ENCODE measurements around the gene OLFM4. TPM values are rescaled to one million over a fixed set of nuclear protein-coding genes. Genes with fewer than 3 reads are reported as not detected.

OLFM4 gene
- polyA plus RNA-seq, 1 donor, result 1.0 TPM

DNA sequence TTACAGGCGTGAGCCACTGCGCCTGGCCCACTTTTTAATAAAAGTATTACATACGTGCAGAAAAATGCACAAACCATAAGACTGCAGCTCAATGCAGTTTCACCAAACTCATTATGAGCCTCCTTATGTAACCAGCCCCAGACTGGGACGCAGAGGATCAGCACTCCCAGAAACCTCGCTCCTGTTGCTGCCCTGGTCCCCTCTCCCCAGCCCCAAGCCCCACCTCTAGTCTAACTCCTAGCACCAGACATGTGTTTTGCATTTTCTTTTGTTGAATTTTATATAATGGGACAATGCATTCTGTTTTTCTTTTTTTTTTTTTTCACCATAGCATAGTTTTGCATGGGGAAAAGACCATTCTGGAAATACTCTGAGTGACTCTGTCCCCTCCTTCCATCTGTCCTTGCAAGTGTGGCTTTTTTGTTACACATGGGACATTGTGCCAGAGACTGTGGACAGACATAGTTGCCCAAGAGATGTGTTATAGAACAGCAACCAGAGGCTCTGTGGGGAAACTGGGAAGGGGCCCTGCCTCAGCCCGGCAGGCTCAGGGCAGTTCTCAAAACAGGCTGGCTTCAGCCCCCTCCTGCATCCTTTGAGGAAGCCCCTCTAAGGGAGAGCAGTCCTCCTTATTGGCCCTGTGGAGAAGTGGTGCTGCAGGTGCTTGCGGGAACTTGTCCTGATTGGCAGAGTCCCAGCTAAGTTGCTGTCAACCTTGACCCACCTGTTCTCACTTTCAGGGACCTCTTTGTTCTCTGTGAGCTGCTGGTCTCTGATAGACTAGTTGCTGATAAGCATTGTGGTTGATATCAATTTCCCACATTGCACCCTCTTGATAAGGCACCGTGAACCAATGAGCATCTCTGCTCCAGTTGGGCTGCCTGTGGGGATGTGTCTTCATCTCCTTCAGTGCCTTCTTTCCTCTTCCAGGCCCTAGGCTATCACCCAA is 13.8 kb upstream of the OLFM4 start:
- no peak for DNase-seq

DNA sequence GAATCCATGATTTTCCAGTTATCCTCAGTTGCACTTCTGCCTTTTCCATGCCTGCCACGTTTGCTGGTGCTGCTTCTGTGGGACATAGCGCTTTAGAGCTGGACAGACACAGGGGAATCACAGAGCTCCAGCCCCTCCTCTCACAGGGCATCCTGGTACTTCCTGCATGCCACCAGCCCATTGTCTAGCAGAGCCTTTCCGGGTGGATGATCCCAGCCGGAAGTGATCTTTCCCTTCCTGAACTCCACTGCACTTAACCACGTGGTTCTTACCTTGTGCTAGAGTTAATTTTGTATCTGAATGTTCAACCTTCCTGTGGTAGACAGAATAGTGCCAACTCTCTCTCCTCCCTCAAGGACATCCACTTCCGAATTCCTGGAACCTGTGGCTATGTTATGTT is 12.6 kb upstream of the OLFM4 start:
- no peak for DNase-seq

DNA sequence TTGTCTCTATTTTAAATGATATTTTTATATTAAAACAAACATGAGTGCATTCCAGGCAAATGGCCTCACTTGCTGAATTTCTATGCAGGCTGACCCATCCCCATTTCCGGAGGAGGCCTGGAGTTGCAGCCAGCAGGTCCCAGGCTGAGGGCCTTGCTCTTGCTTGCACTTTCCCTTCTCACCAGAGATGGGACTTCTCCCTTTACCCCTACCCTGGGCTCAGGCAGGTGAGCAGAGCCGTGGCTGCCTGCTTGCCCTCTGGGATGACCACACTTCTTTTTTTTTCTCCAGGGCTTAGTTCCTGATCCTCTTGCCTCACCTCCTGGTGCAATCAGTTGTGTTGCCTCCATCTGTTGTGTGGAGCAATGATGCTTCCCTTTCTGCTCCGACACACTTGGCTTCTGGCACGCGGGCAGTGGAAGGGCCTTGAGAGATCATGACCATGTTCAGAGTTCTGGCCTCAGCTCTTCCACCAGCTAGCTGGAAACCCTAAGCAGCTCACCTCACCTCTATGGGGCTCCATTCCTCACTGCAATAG is 11.1 kb upstream of the OLFM4 start:
- no peak for DNase-seq

DNA sequence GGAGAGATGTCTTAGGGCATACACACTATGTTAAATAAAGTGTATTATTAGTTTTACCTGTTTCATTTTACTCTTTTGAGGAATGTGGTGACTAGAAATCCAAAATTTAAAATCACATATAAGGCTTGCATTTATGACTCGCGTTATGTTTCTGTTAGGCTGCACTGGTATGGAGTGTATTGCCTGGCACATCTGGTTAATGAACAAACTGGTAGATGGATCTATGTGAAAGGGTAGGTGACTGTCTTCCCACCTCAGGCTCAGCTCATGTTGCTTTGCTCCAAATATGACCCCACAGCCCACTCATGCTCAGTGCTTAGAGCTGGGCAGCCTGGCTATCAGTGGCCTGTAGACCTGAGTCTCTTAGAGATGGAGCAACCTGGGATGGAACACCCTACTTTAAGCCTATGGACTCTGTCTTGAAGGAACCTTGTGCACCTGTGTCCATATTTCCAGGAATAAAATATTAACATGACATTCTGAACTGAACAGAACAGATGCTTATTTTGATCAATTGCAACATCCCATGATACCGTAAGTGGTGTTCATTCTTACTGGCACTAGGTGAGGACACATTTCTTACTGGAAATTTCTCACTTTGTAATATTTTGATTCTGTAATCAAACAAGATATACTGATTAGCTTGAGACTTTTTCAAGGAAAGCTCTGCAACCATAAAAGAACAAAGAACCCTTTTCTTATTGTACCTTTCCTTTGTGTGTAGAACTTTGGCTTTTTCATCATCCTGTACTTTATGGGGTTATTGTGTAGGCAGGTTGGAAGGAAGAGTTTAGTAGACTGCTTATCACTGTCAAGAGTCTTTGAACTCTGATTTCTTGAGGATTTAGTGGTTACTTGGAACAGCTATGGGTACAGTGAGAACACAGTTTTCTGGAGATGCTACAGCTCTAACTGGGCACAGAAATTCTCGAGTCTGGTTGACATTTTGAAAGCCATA is 9.6 kb upstream of the OLFM4 start:
- DNase-seq, result no peak

DNA sequence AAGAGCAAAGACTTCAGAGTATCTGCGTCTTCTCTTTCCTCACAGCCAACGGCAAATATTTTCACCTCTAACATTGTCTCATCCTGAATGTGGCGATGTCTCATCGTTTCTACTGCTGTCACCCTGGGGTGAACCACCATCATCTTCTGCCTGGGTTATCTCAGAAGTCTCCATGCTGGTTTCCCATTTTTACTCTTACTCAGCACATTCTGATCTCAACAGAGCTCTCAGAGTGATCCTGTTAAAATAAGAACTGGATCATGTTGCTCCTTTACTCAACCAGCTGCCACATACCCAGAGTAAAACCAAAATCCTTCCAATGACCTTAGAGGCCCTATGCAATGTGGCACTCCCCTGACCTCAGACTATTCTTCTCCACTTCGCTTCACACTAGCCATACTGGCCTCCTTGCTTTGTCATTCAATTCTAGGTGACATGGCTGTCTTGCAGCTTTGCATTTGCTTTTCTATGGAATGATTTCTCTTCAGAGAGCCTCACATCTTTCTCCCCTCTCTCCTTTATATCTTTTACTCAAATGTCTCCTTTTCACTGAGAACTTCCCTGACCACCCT is 7.8 kb upstream of the OLFM4 start:
- no peak for DNase-seq

DNA sequence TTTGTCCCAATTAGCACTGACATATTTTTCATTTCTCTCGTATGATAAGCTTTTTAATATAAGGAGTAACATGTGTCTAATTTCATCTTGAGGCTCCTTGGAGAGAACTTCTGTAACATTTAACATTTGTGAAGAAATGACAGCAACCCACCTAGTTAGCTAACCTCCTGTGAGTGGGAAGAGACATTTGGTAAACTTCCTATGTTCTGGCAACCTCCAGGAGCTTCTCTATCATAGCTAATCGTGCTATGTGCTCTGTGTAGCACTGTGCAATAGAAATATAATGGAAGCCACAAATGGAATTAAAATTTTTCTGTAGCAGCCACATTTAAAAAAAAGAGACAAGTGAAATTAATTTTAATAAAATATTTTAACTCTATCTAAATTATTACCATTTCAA is 5.4 kb upstream of the OLFM4 start:
- no peak for DNase-seq

DNA sequence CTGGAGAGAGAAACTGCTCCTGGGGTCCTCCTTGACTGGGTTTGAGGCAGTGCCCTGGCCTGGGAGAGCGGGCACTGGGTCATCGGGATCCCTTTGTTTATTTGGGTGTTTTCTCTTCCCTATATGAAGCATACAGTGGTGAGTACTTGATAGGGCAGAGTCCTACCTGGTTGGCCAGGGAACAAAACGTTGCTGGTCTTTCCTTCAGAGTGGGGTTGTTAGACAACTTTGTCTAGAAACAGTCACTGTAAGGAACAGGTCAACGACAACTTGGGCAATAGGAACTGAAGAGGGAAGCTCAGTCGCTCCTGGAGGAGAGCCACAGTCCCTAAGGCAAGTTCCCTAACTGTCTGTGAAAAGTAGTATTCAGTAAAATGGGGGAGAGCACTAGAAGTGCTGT is 550 bp upstream of the OLFM4 start:
- DNase-seq, result no peak

DNA sequence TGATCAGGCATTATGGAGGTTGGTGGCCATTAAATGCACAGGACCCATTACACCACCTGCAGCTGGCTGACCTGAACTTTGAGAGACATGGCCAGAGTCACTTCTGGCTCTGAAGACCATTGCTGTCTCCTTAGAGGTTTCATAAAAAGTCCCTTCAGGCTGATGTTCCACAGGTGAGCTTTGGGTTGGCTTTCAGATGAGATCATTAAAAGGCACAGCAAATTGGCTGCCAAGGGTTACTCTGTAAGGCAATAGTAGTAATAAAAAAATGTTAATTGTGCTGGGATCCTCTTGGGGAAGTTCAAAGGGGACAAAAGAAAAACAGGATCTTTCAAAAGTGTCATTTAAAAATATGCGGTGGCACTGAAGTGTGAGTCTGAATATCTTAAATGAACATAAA is 4.2 kb downstream of the OLFM4 start:
- no peak for DNase-seq

DNA sequence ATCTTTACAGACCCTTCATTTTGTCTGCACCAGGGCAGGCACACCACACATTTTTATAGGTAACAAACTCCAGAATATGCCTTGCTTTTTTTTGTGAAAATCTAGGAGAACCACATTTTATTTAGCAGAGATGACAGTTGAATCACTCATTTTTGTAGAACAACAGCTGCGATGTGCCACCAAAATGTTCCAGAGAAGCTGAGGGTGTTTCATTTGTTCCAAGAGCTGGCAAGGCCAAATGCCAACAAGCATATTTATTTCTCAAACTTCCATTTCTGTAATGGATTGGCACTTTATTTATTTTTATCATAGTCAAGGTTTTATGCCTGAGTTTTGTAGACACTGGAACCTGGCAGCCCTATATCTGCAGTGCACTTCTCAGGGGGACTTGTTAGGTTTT is 10.4 kb downstream of the OLFM4 start:
- no peak for DNase-seq

DNA sequence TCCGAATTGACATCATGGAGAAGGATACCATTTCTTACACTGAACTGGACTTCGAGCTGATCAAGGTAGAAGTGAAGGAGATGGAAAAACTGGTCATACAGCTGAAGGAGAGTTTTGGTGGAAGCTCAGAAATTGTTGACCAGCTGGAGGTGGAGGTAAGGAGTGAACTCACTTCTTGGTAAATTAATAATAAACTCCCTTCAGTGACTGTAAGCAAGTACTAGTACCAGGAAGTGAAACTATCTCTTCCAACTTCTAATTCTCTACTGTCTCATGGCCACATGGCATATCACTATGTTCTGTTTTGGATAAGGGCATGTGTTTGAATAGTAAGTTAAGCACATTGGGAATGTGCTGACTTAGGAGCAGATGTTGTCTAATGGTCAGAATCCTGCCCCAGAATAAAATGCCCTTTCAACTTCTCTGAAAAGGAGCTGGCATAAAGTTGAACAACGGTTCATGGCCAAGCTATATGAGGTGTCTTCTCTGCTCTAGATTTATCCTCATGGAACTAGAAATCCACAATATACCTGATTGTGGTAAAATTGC is 13.4 kb downstream of the OLFM4 start:
- DNase-seq, result no peak

DNA sequence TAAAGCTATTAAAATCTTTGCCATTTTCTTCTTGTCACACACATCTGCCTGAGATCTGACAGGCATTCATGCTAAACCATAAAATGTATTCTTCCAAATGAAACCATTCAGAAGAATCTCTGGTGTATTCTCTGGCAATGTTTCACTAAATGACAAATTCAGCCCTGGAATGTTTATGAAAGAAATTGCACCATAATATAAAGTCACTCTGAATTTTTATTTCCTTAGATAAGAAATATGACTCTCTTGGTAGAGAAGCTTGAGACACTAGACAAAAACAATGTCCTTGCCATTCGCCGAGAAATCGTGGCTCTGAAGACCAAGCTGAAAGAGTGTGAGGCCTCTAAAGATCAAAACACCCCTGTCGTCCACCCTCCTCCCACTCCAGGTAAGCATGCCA is 14.3 kb downstream of the OLFM4 start:
- DNase-seq, result no peak

DNA sequence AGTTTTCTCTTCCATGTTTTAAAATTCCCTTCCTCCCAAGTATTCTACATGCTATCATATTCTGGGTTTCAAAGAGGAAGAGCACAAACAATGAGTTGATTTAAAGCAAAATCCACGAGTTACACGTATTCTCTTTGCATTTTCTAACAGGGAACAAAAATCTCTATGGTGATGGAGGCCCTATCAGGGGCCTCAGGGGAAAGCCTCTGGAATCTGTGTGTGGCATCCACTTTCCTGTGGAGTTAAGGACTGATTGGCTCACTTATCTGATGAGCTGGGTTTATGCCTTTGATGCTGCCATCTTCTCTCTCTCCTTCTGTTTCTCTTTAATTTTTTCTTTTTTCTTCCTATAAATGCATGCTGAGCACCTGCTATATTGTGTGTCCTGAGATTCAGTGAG is 14.8 kb downstream of the OLFM4 start:
- DNase-seq, result no peak

DNA sequence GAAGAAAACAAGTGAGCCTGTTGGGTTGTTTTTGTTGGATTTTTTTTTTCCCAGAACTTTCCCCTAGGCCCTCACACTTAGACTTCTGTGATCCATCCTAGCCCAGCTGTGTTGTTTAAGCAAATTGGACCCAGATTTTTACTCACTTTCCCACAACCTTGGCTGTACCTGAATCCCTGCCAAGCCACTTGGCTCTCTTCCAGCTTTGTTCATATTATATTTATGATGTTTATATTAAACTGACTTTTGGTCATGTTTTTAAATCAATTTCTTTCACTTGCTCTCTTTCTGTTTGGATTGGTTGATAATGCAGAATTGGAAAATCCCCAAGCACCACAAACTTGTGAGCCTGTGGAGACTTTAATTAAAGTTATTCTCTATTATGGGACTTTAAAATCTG is 16.6 kb downstream of the OLFM4 start:
- DNase-seq, result peak; percentile 85

DNA sequence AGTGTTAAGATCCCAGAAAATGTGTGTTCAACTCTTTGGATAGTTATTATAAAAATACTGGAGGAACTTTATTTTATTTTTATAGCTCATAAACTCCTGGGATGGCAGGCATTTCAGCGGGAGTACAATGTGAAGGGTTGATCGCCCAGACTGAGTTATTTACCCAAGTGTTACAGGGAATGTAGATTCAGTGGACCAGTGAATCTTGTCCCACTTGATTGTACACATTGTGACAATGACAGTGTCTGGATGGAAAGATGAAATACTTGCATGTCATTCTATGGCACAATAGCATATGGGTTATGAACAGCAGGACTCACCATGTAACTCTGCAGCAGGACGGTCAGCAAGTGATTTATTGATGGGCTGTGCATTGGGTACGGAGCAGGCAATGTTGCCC is 20.3 kb downstream of the OLFM4 start:
- DNase-seq, result no peak

DNA sequence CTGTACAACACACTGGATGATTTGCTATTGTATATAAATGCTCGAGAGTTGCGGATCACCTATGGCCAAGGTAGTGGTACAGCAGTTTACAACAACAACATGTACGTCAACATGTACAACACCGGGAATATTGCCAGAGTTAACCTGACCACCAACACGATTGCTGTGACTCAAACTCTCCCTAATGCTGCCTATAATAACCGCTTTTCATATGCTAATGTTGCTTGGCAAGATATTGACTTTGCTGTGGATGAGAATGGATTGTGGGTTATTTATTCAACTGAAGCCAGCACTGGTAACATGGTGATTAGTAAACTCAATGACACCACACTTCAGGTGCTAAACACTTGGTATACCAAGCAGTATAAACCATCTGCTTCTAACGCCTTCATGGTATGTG is 21.5 kb downstream of the OLFM4 start:
- DNase-seq, result no peak

DNA sequence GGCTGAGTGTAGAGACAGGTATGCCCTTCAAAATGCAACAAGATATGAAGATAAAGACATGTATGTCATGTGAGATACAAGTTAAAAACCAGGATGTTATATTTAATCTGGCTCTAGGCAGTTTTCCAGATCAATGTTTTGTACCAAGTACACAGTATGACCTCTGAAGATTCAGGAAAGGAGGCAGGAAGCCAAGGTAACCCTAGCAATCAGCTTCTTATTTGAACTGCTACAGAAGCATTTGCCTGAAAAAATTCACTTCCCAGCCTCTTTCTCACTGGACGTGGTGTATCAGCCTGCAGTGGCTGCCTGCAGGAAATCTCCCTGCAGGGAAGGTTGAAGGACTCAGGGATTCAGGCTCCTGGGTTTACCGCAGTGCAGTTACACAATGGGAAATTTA is 24.1 kb downstream of the OLFM4 start:
- no peak for DNase-seq

DNA sequence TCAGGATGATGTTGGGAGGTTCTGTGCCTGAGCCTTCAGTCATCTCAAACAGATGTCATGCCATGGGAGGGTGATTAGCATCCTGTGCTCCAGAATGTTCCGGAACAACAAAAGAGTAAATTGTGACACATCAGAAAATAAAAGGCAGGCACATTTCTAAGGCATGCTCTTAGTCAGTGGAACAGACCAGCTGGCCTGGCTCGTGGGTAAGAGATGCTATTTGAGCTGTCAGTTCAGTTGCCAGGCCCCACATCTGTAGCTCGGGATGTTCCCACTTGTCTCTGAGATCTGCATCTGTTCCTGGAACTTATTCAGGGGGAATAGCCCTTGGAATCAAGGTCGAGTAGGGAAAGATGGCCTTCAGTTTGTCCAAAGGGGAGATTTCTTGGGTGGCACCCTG is 26.0 kb downstream of the OLFM4 start:
- DNase-seq, result no peak

DNA sequence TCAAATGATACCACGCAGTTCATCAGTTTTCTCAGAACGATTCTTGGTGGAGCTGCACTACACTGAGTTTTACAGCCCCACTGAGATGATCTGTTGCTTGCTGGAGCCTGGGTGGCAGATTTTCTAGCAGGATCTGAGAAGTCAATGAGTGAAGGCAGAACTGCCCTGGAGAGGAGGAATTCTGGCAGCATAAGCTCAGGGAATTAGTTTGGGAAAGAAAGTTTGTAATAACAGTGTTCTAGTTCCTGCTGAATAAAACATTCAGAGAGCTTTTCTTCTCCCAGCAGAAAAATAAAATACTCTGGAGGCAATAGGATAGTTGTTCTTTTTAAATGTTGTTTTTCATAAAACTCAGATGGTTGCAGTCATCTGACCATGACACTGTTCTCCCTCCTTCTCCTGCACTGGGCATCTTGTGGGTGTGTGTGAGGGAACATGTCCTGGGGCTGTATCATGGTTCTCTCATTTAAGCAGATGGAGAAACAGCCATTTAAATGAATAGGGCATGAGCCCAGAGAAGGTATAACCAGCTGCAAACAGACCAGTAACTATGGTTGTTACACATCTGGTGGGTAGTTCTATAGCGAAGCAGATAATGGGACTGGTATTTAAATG is 29.6 kb downstream of the OLFM4 start:
- DNase-seq, result no peak

DNA sequence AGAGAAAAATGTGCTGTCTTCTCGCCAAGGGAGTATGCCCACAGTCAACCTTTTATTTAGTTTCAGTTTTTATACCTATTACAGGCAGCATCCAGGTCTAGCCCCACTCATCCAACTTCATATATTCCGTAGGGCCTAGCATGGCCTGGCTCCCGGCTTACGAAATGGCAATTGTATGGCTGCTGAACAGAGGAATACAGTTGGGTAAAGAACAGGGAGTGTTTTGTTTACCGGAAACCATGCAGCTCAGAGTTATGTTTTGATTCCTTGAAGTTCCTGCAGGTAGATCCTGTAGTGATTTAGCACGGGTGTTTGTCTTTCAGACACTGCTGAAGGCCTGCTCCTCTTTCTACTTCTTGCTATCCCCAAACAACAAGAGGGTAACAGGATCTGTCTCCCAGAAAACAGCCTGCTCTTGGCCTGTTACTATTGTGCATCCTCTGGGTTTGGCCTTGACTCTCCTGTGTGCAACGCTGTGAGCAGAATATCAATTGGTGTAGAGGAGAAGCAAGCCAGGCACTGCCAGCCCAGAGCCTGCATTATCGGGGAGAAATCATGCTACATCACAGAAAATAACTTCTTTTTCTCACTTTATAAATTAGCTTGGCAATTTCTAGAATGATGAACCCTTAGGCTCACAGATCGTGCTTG is 32.4 kb downstream of the OLFM4 start:
- DNase-seq, result no peak

DNA sequence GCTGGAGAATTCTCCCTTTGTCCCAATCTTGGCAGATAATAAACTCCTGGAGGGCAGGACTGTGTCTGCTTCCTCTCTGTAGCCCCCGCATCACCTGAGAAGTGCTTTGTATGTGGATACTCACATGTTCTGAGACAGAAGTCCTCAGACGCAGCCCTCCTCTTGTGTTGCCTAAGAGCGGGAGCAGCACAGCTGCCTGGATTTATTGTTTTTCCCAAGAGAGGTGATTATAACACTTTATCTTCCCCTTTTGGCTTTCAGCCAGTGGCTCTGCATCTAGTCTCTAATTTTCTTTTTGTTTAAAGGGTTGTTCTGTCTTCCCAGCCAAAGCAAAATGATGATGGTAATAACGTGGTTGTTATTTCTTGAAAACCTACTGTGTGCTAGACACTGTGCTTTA is 36.1 kb downstream of the OLFM4 start:
- DNase-seq, result peak; percentile 62

DNA sequence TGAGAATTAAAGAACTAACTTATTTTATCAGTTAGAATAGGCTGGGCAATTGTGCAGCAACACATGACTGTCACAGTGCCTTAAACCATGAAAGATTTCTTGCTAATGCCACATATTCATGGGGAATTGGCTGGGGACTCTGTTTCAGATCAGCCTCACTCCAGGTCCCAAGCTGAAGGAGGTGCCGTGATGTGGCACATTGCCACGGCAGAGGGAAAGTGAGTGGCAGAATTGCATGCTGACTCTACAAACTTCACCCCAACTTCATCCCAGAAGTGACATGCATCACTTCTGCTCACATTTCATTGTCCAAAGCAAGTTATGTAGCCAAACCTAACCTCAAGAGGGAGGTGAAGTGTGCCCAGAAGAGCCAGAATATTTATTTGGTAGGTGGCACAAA is 37.8 kb downstream of the OLFM4 start:
- DNase-seq, result no peak
